Panc1 (cell line): ENCODE measurements around the gene ZNF808. TPM values are rescaled to one million over a fixed set of nuclear protein-coding genes. Genes with fewer than 3 reads are reported as not detected.
"Not testable (repeated sequence)": the region's sequence is repeated elsewhere in the genome, so short reads cannot be mapped to it uniquely, and the experiment has no call there.

ENCODE experiments used
- ATAC-seq: fragments of 200-7000 bp; cut with Tn5 transposase; 2 replicates; pipeline ENCODE4 v1.9.1; 2020; ENCODE audit warnings: mild to moderate bottlenecking, moderate library complexity
- BruUV-seq: library from RNA; stranded (reverse); fragments of 400-500 nt; replicated peaks from 2 replicates; lab custom pipeline; 2021; lab: Mats Ljungman, UMichigan
- CTCF ChIA-PET: fragments of 300-600 bp; sonication (Branson Sonifier 250); formaldehyde crosslinking; loops from one replicate; lab custom pipeline; 2022; ENCODE audit warnings: antibody characterized with exemption; lab: Charles Lee
- POLR2A ChIA-PET: fragments of 300-600 bp; sonication (Branson Sonifier 250); formaldehyde crosslinking; loops from one replicate; lab custom pipeline; 2022; ENCODE audit warnings: antibody characterized with exemption; lab: Charles Lee
- DNase-seq: peaks from one replicate; pipeline ENCODE4 v3.0.0-alpha.2; 2010; ENCODE audit warnings: low read depth, low spot score
- H3K27ac ChIP-seq: 2 replicates; pipeline ENCODE4 v1.5.1; 2011; ENCODE audit warnings: mild to moderate bottlenecking, low read length, inconsistent platforms
- H3K27me3 ChIP-seq: fragments of 200-500 bp; sonication (Bioruptor generic); 2 replicates; pipeline ENCODE4 v1.6.0; 2014; ENCODE audit warnings: low read length, inconsistent platforms; ENCODE audit not compliant: control insufficient read depth, insufficient read depth
- H3K36me3 ChIP-seq: fragments of 200-500 bp; sonication (Bioruptor generic); 2 replicates; pipeline ENCODE4 v1.5.1; 2014; ENCODE audit warnings: inconsistent platforms, mild to moderate bottlenecking, low read length, moderate library complexity; ENCODE audit not compliant: control insufficient read depth, insufficient read depth
- H3K4me1 ChIP-seq: 2 replicates; pipeline ENCODE4 v1.5.1; 2011; ENCODE audit warnings: inconsistent platforms, mild to moderate bottlenecking, low read length, moderate library complexity; ENCODE audit not compliant: control insufficient read depth, insufficient read depth
- H3K4me3 ChIP-seq, 2 experiments: 2 replicates each; pipeline ENCODE4 v1.5.1; 2011 to 2012; ENCODE audit warnings: low read depth in 2 of 2, low read length in 2 of 2, mild to moderate bottlenecking in 2 of 2, inconsistent platforms in 1 of 2, moderate library complexity in 1 of 2
- H3K9me3 ChIP-seq: fragments of 200-500 bp; sonication (Bioruptor generic); 2 replicates; pipeline ENCODE4 v1.5.1; 2014; ENCODE audit warnings: low read depth, mild to moderate bottlenecking, inconsistent platforms, low read length, moderate library complexity; ENCODE audit not compliant: control insufficient read depth, insufficient read depth
- CTCF ChIP-seq: fragments of 450-650 bp; IDR thresholded peaks from 2 replicates; pipeline ENCODE4 v1.5.1; 2017; ENCODE audit warnings: mild to moderate bottlenecking
- POLR2AphosphoS5 ChIP-seq: IDR thresholded peaks from 2 replicates; pipeline ENCODE4 v1.6.1; 2012; ENCODE audit warnings: mild to moderate bottlenecking, low read depth, low read length, moderate library complexity
- REST ChIP-seq, 2 experiments: IDR thresholded peaks; 2 replicates each; pipeline ENCODE4 v1.6.1; 2011 to 2012; ENCODE audit warnings: low read depth in 2 of 2, control low read depth in 1 of 2, low read length in 1 of 2, mild to moderate bottlenecking in 1 of 2, moderate library complexity in 1 of 2; ENCODE audit not compliant: insufficient read depth in 1 of 2
- SIN3A ChIP-seq: IDR thresholded peaks from 2 replicates; pipeline ENCODE4 v1.6.1; 2012; ENCODE audit warnings: low read depth, mild to moderate bottlenecking, low read length, moderate library complexity, borderline replicate concordance; ENCODE audit not compliant: insufficient read depth
- TCF7L2 ChIP-seq: IDR thresholded peaks from 2 replicates; pipeline ENCODE4 v1.6.1; 2011; ENCODE audit warnings: mild to moderate bottlenecking, low read depth, low read length, inconsistent platforms
- in situ Hi-C: cut with HindIII; loops from 2 replicates; pipeline ENCODE4 v1.10.0; 2016; ENCODE audit warnings: low sequenced_read_pairs, low pct_unique_long_range_greater_than_20kb
- intact Hi-C: fragments of 100-400 bp; cut with micrococcal nuclease; formaldehyde crosslinking; loops from one replicate; pipeline ENCODE4 v1.10.0; 2022; ENCODE audit not compliant: unreplicated experiment
- total RNA-seq: library from RNA; stranded (reverse); gene quantifications from one replicate; pipeline ENCODE4 v1.2.1, GENCODE V29; 2021; ENCODE audit not compliant: unreplicated experiment

ZNF808 gene
- total RNA-seq, 1 experiment from 2014 or later: 19.1 TPM

GRCh38 chr19:52533901-52534300 is 6.4 kb downstream of the ZNF808 start:
- Histone ChIP-seq H3K36me3 (no peaks in the 10 kb centered on the region), H3K27ac (no peak overlapping the region), H3K4me1 (no peaks in the 10 kb centered on the region), H3K4me3 (no peak overlapping the region), H3K9me3 (no peaks in the 10 kb centered on the region), H3K27me3 (no peaks in the 10 kb centered on the region)
- ChIA-PET CTCF (no interaction called here), POLR2A (no interaction called here)
- TF ChIP-seq CTCF: no peak
- TF ChIP-seq POLR2AphosphoS5: no peak
- TF ChIP-seq SIN3A: no peak
- TF ChIP-seq TCF7L2: no peak
- TF ChIP-seq REST (IDR thresholded peaks at IDR 0.05; ENCODE audit: insufficient read depth in 1 of 2, low read depth in 2 of 2, low read length in 1 of 2): no peak
- DNase-seq (no peak), ATAC-seq (no peak)
- in situ Hi-C loops (no loop called here), intact Hi-C loops (no loop called here)
- no TSS peak for BruUV-seq

GRCh38 chr19:52535385-52535770 is 7.9 kb downstream of the ZNF808 start:
- H3K9me3 ChIP-seq, in situ Hi-C loops, H3K27me3 ChIP-seq, intact Hi-C loops, H3K27ac ChIP-seq, H3K4me1 ChIP-seq, ATAC-seq, BruUV-seq, DNase-seq, CTCF ChIA-PET, POLR2A ChIA-PET, H3K36me3 ChIP-seq, H3K4me3 ChIP-seq: not testable (repeated sequence)

DNA sequence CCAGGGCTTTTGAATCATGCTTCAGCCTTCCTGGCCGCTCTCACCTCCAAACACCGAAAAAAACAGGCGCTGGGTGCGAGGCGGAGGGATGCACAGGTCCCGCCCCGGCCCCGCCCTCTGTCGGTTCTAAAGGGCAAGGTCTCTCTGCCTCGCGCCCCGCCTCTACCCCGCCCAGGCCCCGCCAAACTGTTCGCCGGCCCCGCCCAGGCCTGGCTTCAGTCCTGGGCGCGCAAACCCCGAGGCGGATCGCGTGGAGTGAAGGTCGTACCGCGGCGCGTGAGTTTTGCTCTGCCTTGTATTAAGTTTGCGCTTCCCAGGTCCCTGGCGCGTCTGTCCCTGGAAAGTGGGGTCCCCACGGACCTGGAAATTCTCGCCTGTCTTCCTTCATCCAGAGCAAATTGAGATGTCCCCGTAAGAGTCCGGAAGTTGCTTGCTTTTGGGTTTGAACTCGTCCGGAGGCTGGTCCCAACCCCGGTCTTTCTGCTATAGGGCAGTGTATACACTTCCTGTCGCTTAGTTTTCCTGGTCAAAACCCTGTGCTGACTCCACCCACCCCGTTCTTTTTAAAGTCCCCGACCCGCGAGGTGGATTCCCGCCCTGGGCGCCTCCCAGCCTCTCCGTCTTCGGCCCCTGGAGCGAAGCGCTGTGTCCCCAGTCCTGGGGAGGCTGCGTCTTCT is 8.4 kb downstream of the ZNF808 start:
- no peak for DNase-seq
- no peak for TF ChIP-seq CTCF
- TF ChIP-seq REST (IDR thresholded peaks at IDR 0.05; ENCODE audit: insufficient read depth in 1 of 2, low read depth in 2 of 2, low read length in 1 of 2): no peak
- TF ChIP-seq POLR2AphosphoS5: no peak
- TF ChIP-seq TCF7L2: no peak
- no peak for TF ChIP-seq SIN3A
- Histone ChIP-seq H3K36me3 (no peaks in the 10 kb centered on the region), H3K4me1 (no peaks in the 10 kb centered on the region), H3K27me3 (no peaks in the 10 kb centered on the region), H3K4me3 (peak overlapping the region in 1 of 2 experiments; percentile 12; a peak in 1 of 4 replicates), H3K27ac (no peak overlapping the region), H3K9me3 (no peaks in the 10 kb centered on the region)
- in situ Hi-C loops: no loop called here
- ChIA-PET CTCF (no interaction called here), POLR2A (no interaction called here)
- BruUV-seq: no TSS peak
- intact Hi-C loops: no loop called here
- no peak for ATAC-seq
